Muscle layer of duodenum (tissue), 2 donors: ENCODE data around the gene TMTC2.
"Not testable (repeated sequence)": the region's sequence is repeated elsewhere in the genome, so short reads cannot be mapped to it uniquely, and the experiment has no call there.

Experiments
- H3K27ac ChIP-seq: one replicate; pipeline ENCODE4 v1.7.0; 2013; ENCODE audit warnings: mild to moderate bottlenecking, low read length
- H3K27me3 ChIP-seq: one replicate; pipeline ENCODE4 v1.7.0; 2013; ENCODE audit warnings: low read depth, mild to moderate bottlenecking, control low read depth, low read length
- H3K36me3 ChIP-seq, 2 donors: one replicate each; pipeline ENCODE4 v1.7.0; 2013; ENCODE audit warnings: low read length in 2 of 2, control low read depth in 1 of 2, mild to moderate bottlenecking in 1 of 2; ENCODE audit not compliant: insufficient read depth in 2 of 2, control insufficient read depth in 1 of 2
- H3K4me1 ChIP-seq, 2 donors: one replicate each; pipeline ENCODE4 v1.7.0; 2013; ENCODE audit warnings: low read length in 2 of 2, mild to moderate bottlenecking in 2 of 2, control low read depth in 1 of 2, moderate library complexity in 1 of 2; ENCODE audit not compliant: insufficient read depth in 2 of 2, control insufficient read depth in 1 of 2
- H3K4me3 ChIP-seq, 2 donors: one replicate each; pipeline ENCODE4 v1.7.0; 2013; ENCODE audit warnings: low read length in 2 of 2, low read depth in 1 of 2, mild to moderate bottlenecking in 1 of 2
- H3K9me3 ChIP-seq, 2 donors: one replicate each; pipeline ENCODE4 v1.7.0; 2013; ENCODE audit warnings: low read length in 2 of 2, control low read depth in 1 of 2, mild to moderate bottlenecking in 1 of 2; ENCODE audit not compliant: control insufficient read depth in 1 of 2
- donor health status: healthy.

The TMTC2 gene

DNA sequence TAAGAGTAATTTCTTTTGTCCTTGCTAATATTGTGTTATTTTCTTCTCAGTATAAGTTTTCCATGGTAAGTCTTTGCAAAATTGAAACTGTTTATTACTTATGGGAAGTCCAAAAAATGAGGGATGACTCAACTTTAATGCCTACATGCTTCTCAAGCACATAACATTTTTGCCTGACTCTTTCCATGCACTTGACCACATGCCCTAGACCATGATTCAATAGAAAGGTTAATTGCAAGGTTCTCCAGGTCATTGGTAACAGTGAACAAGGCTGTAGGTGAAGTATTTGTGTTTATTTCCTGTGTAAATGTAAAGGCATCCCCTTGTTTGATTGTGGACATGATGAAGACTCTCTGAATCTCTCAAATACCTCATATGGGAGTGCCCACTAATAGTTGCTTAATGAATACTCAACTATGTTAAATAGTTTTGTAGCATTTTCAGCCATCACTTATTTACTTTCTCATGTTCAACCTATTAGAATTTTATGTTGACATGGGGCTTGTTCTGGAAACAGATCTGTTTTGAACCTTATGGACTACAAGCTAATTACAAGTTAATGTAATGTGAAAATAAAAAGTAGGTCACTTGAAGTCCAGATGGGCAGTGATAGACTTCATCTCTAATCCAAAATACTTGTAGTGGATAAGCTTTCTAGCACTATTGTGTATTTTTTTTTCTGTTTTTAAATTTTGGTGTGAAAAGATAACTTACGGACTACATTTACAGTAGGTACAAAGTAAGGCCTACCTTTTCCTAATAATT lies 131.7 kb downstream of the TMTC2 start:
- no peaks in the 10 kb centered on the region for H3K27me3 ChIP-seq
- H3K4me3 ChIP-seq, result no peak overlapping the region
- no peaks in the 10 kb centered on the region for H3K36me3 ChIP-seq
- H3K27ac ChIP-seq, result no peak overlapping the region
- H3K4me1 ChIP-seq, result no peaks in the 10 kb centered on the region
- no peaks in the 10 kb centered on the region for H3K9me3 ChIP-seq

DNA sequence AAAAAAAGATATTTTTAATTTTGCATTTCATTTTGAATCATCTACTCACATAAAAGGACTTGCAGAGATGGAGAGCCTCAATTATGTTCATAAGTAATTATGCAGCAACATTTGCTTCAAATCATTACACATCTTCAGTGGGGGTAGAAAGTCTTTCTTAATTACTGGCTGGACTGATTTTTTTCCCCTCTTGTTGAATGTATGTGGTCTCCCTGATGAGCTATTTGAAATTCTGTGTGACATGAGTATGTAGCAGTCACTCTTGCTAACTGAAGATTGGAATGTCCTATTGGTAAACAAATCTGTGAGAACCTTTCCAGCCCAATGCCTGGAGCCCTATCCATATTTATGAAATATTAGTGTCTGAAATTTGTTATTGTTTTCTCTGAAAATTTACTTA lies 139.8 kb downstream of the TMTC2 start:
- no peak overlapping the region for H3K27ac ChIP-seq
- no peak overlapping the region for H3K4me3 ChIP-seq
- no peaks in the 10 kb centered on the region for H3K9me3 ChIP-seq
- no peaks in the 10 kb centered on the region for H3K36me3 ChIP-seq
- no peaks in the 10 kb centered on the region for H3K4me1 ChIP-seq
- no peaks in the 10 kb centered on the region for H3K27me3 ChIP-seq

DNA sequence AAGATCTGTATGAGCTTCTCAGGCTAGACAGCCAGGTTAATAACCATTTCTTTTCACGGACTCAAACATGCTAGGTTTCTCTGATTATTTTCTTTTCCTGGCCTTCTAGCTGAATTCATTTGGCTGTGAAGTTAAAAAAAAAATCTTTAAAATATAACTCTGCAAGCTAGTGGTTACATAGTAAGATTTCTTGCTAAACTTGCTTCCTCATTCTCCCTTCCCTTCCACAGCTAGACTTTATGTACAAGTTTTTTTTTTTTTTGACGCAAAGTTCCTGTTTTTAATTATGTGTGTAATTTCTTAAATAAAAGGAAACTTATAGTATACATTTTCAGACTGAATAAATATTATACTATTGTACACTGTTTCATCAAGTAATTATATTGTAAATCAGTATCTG lies 145.4 kb downstream of the TMTC2 start:
- no peaks in the 10 kb centered on the region for H3K27me3 ChIP-seq
- H3K36me3 ChIP-seq, result no peaks in the 10 kb centered on the region
- H3K9me3 ChIP-seq, result no peaks in the 10 kb centered on the region
- peaks cover 0 to 9% of the 10 kb centered on the region in 2 donors for H3K4me1 ChIP-seq
- H3K27ac ChIP-seq, result no peak overlapping the region
- H3K4me3 ChIP-seq, result no peak overlapping the region

DNA sequence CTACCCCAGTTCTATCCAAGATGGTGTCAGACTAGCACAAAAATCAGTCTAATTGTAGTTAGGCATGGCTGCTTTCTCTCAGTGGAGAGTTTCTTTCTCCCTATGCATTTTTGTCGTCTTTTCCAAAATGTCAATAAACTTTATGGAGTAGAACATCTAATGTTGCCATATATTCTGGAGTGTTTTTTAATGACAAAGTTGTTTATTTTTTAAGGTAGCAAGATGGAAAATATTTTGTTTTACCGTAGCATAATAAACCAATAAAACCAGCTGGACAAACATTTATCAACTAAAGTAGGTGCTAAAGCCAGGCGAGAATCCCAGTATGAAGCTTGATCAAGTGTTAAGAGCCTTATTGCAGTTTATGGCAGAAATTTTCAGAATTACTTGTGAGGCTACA lies 146.3 kb downstream of the TMTC2 start:
- peaks cover 0 to 9% of the 10 kb centered on the region in 2 donors for H3K4me1 ChIP-seq
- H3K27me3 ChIP-seq, result no peaks in the 10 kb centered on the region
- no peaks in the 10 kb centered on the region for H3K9me3 ChIP-seq
- no peaks in the 10 kb centered on the region for H3K36me3 ChIP-seq
- no peak overlapping the region for H3K27ac ChIP-seq
- no peak overlapping the region for H3K4me3 ChIP-seq

DNA sequence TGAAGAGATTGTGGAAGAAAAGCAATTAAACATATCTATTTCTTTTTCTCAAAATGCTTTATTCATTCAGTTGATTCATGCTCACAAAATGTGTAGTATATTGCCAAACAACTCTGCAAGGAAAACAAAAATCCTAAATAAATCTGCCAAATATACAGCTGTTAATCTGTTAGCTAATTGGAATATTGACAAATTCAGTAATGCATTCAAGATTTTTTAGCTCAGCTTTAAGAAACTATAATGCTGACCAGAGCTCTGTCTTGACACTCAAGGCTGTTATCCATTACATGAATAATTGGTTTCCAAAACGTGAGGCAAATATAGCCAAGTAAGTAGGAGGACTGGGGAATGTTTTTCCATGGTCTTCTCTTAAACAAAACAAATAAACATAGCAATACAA lies 146.8 kb downstream of the TMTC2 start:
- H3K27ac ChIP-seq, result no peak overlapping the region
- H3K9me3 ChIP-seq, result no peaks in the 10 kb centered on the region

DNA sequence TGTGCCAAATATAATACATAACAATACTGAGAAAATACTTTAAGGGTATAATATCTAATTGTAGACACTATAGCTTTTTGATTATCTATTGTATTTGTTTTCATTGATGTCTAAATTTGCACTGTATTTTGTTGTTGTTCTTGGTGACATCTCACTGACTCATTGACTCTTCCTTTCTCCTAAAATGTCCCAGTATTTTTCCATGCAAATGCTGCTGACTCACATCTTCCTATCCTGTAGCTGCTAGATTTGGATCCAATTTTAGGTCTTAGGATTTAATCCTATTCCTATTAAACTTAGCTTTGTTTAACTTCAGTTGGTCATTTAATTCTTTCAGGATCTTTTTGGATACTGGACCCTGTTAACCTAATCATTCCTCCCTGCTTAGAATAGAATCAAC lies 148.5 kb downstream of the TMTC2 start:
- Histone ChIP-seq H3K27me3 (no peaks in the 10 kb centered on the region), H3K27ac (no peak overlapping the region)

More for the DNA sequence above, 146.8 kb downstream of the TMTC2 start:
- Histone ChIP-seq H3K27me3 (no peaks in the 10 kb centered on the region), H3K4me1 (peaks cover 0 to 12% of the 10 kb centered on the region in 2 donors), H3K36me3 (no peaks in the 10 kb centered on the region), H3K4me3 (no peak overlapping the region)

DNA sequence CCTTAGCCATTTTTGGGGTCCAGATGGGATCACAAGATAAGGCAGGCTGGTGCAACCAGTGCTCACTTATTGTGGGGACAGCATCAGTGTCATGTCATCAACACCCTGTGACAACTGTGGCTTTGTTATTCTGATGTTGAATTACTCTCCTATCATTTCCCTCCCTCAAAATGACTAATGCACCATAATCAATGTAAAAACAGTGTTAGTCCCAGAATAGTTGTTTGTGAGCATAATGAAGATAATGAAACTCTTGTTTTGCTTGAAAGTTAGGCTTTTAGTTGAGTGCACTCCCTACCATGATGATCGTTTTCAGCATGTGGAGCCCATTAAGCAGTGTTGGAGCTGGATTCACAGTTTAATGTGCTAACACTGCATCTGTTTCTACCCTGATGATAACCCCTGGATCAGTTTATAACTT lies 151.4 kb downstream of the TMTC2 start:
- no peaks in the 10 kb centered on the region for H3K36me3 ChIP-seq
- no peak overlapping the region for H3K27ac ChIP-seq
- no peaks in the 10 kb centered on the region for H3K9me3 ChIP-seq
- no peak overlapping the region for H3K4me3 ChIP-seq
- peaks cover 0 to 24% of the 10 kb centered on the region in 2 donors for H3K4me1 ChIP-seq
- no peaks in the 10 kb centered on the region for H3K27me3 ChIP-seq

More for the DNA sequence above, 148.5 kb downstream of the TMTC2 start:
- no peaks in the 10 kb centered on the region for H3K36me3 ChIP-seq
- no peaks in the 10 kb centered on the region for H3K9me3 ChIP-seq
- peaks cover 0 to 19% of the 10 kb centered on the region in 2 donors for H3K4me1 ChIP-seq
- H3K4me3 ChIP-seq, result no peak overlapping the region

DNA sequence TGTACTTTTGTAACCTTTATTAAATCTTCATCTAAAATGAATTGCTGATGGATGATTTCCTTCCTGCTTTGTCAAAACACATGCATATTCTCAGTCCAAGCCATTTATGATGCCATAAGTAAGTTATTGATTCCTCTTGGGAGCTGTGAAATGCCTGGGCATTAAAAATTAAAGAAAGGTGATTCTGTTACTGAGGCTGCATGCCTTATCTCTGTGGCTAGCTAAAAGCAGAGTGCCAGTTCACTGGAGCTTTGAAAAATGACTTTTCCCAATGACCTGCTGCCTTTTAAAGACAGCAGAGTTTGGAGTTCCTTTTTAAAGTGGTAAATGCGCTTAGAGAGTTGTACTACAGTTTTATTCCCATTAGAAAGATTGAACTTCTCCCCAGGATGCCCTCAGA lies 152.1 kb downstream of the TMTC2 start:
- no peaks in the 10 kb centered on the region for H3K27me3 ChIP-seq
- H3K9me3 ChIP-seq, result no peaks in the 10 kb centered on the region
- H3K4me1 ChIP-seq, result peaks cover 0 to 23% of the 10 kb centered on the region in 2 donors
- no peaks in the 10 kb centered on the region for H3K36me3 ChIP-seq
- H3K27ac ChIP-seq, result no peak overlapping the region
- no peak overlapping the region for H3K4me3 ChIP-seq

DNA sequence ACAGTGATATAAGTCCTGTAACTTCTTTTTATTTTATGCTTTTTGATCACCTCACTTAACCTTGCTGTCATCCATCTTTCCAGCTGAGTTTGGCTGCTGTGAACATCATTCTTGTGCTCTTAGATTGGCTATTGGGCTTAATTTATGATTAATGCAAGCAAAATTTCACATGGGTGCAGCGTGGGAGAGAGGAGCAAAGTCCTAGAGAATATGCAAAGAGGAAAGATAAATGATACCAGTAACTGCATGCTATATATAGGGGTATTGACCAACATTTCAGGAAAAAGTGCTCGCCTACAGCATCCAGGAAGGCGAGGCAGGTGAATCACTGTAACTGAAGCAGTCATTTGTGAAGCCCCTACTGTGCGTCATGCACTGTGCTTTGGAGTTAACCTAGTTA lies 153.1 kb downstream of the TMTC2 start:
- no peak overlapping the region for H3K4me3 ChIP-seq
- peaks cover 0 to 23% of the 10 kb centered on the region in 2 donors for H3K4me1 ChIP-seq
- no peak overlapping the region for H3K27ac ChIP-seq
- no peaks in the 10 kb centered on the region for H3K9me3 ChIP-seq
- no peaks in the 10 kb centered on the region for H3K36me3 ChIP-seq
- no peaks in the 10 kb centered on the region for H3K27me3 ChIP-seq

DNA sequence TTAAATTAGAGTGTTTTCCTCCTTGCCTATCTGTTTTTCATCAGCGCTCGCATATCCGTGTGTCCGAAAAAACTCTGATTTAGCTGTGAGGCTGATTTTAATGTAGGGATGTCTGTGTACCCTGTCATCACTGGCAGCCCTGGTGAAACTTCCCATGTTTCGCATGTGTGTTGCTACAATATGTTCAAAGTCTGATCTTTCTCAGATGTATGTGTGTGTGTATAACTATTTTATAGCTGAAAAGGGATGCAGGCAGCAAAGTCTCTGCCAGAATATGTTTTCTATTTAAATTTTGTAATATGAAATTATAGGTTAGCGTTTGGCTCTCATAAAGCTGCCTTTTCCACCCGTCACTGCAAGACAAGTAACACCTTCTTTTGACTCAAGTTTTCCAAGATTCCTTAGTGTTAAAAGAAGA lies 154.8 kb downstream of the TMTC2 start:
- Histone ChIP-seq H3K27me3 (no peaks in the 10 kb centered on the region), H3K4me3 (no peak overlapping the region), H3K9me3 (no peaks in the 10 kb centered on the region), H3K36me3 (no peaks in the 10 kb centered on the region), H3K4me1 (peaks cover 0 to 23% of the 10 kb centered on the region in 2 donors), H3K27ac (no peak overlapping the region)

DNA sequence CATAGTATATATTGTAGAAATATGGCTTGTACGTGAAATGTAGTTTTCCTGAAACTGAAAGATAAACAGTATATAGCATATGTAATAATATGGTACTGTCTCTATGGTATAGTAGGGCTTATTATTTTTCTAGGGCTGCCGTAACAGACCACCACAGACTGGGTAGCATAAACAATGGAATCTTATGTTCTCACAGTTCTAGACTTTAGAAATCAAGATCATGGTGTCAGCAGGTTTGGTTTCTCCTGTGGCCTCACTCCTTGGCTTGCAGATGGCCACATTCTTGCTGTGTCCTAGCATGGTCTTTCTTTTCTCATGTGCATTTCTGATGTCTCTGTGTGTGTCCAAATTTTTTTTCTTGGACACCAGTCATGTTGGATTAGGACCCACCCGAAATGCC lies 155.8 kb downstream of the TMTC2 start:
- H3K9me3 ChIP-seq, result no peaks in the 10 kb centered on the region
- H3K27me3 ChIP-seq, result no peaks in the 10 kb centered on the region
- H3K4me3 ChIP-seq, result no peak overlapping the region
- peaks cover 0 to 23% of the 10 kb centered on the region in 2 donors for H3K4me1 ChIP-seq
- no peak overlapping the region for H3K27ac ChIP-seq
- H3K36me3 ChIP-seq, result no peaks in the 10 kb centered on the region

DNA sequence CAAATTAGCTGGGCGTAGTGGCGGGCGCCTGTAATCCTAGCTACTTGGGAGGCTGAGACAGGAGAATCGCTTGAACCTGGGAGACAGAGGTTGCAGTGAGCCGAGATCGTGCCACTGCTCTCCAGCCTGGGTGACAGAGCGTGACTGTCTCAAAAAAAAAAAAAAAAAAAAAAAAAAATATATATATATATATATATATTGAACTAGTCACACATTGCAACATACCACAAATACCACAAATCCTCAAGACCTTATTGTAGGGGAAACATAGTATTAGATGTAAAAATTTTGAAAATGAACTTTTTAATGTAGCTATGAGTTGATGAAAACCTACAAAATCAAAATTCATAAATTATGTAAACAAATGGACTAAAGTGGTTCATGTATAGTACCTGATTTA lies 158.4 kb downstream of the TMTC2 start:
- not testable (repeated sequence) for H3K36me3 ChIP-seq, H3K4me3 ChIP-seq, H3K27me3 ChIP-seq, H3K9me3 ChIP-seq, H3K27ac ChIP-seq
- peaks cover 0 to 12% of the 10 kb centered on the region in 2 donors for H3K4me1 ChIP-seq
